Bronchial epithelial cell (primary cell): Measurements from ENCODE around the gene GNAI1. TPM values are rescaled to one million over a fixed set of nuclear protein-coding genes. Genes with fewer than 3 reads are reported as not detected.

Experiments used
- DNase-seq: peaks from one replicate; pipeline ENCODE4 v3.0.0-alpha.2; 2010; ENCODE audit warnings: low read depth
- FAIRE-seq: peaks from 2 replicates; lab custom pipeline; 2011; peaks lifted over from hg19 to GRCh38; lab: Jason Lieb, UNC
- H3K27me3 ChIP-seq: 2 replicates; pipeline ENCODE4 v1.5.1; 2011; ENCODE audit warnings: low read length; ENCODE audit not compliant: control insufficient read depth, insufficient read depth
- H3K36me3 ChIP-seq: 2 replicates; pipeline ENCODE4 v1.5.1; 2011; ENCODE audit warnings: low read length; ENCODE audit not compliant: control insufficient read depth, insufficient read depth
- H3K4me3 ChIP-seq: 2 replicates; pipeline ENCODE4 v1.5.1; 2011; ENCODE audit warnings: mild to moderate bottlenecking, low read depth, low read length, control low read depth
- CTCF ChIP-seq: IDR thresholded peaks from 2 replicates; pipeline ENCODE4 v1.5.1; 2011; ENCODE audit warnings: mild to moderate bottlenecking, moderate library complexity, low read length, control low read depth, inconsistent platforms; ENCODE audit not compliant: insufficient read depth, severe bottlenecking
- total RNA-seq: library from RNA; depleted of rRNA; stranded (reverse); fragments of >200 nt; gene quantifications from 2 replicates; pipeline ENCODE4 v1.2.1, GENCODE V29; 2014

The GNAI1 gene
- total RNA-seq, 1 donor from 2014 or later: 56.1 TPM

DNA sequence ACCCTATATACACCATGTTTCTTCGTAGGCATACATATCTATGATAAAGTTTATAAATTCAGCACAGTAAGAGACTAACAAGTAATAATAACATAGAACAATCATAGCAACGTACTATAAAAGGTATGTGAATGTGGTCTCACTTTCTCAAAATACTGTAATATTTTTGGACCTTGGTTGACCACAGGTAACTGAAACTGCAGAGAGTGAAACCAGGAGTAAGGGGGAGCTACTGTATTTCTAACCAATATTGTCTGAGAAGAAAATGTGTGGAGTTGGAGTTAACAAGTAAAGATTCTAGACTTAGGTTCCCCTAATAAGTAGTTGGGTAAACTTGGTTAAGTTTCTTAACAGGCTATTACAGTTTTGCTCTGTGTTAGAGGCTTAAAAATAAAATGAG is 72.1 kb downstream of the GNAI1 start:
- Histone ChIP-seq H3K27me3 (no peaks in the 10 kb centered on the region), H3K4me3 (no peak overlapping the region), H3K36me3 (peaks cover 4% of the 10 kb centered on the region)
- no peak for FAIRE-seq
- no peak for DNase-seq
- TF ChIP-seq CTCF: no peak

- peaks cover 4% of the 10 kb centered on the region for H3K36me3 ChIP-seq
- no peak overlapping the region for H3K4me3 ChIP-seq
- H3K27me3 ChIP-seq: no peaks in the 10 kb centered on the region
- TF ChIP-seq CTCF: no peak
- FAIRE-seq: no peak
- no peak for DNase-seq
Measured at GRCh38 chr7:80207501-80207900, 72.9 kb downstream of the GNAI1 start.

- no peak for TF ChIP-seq CTCF
- no peak for FAIRE-seq
Measured at GRCh38 chr7:80208700-80209099, 74.1 kb downstream of the GNAI1 start.

DNA sequence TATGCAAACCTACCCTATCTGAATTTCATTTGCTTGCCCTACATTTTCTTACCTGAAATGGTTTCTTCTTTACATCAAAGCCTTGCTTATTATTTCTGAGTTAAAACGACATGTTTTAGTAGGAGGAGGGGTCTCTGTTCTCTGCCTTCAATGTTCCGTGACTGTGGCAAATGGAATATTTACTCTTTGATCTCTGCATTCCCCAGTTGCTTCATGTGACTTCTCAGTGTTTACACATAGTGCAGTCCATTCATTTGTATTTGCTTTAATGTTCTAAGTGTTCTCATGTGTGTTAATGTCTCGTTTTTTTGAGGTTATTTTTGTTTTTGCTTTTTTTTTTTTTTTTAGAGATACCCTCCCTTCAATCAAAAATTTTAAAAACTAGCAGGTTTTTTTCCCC is 75.8 kb downstream of the GNAI1 start:
- FAIRE-seq (no peak), DNase-seq (no peak)
- Histone ChIP-seq H3K27me3 (no peaks in the 10 kb centered on the region), H3K36me3 (peaks cover 3% of the 10 kb centered on the region), H3K4me3 (no peak overlapping the region)
- TF ChIP-seq CTCF: no peak

More at GRCh38 chr7:80208700-80209099, 74.1 kb downstream of the GNAI1 start:
- Histone ChIP-seq H3K4me3 (no peak overlapping the region), H3K36me3 (peaks cover 3% of the 10 kb centered on the region), H3K27me3 (no peaks in the 10 kb centered on the region)
- DNase-seq: peak; percentile 13

DNA sequence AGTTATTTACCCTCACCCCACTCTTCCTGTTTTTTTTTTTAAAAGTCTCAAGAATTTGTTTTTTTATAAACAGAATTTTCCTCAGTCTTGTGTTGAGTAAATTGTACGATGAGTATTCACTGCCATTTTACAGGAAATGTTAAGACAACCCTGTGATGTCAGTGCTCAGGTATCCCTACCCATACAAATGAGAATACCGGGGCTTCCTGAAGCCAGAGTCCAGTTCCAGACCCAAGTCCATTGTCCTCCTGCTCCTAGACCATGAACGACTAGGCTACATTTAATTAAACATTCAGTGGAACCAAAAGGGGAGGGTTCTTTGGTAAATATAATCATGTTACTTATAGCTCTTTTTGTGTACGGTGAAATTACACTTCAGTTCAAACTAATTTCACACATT is 79.2 kb downstream of the GNAI1 start:
- DNase-seq (no peak), FAIRE-seq (no peak)
- TF ChIP-seq CTCF: no peak
- peaks cover 3% of the 10 kb centered on the region for H3K36me3 ChIP-seq
- H3K4me3 ChIP-seq: no peak overlapping the region
- no peaks in the 10 kb centered on the region for H3K27me3 ChIP-seq

DNA sequence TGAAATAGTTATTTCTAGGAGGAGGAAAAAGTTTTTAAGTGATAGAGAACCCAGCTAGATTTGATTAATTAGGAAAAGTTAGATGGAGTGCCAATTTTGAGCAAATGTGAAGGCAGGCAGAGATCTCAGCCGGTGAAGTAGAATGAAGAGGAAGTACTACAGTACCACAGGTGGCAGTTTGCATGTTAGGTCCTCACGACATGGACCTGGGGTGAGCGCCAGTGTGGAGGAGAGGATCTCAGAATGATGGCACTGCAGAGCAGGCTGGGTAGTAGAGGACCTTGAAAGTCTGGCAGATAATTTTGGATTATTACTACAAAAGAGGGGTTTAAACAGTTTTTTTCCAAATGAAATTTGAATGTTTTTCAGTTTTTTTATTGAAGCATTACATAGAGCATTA is 81.1 kb downstream of the GNAI1 start:
- DNase-seq (no peak), FAIRE-seq (no peak)
- Histone ChIP-seq H3K4me3 (no peak overlapping the region), H3K27me3 (no peaks in the 10 kb centered on the region), H3K36me3 (peaks cover 3% of the 10 kb centered on the region)
- no peak for TF ChIP-seq CTCF
